Neural crest cell (in vitro differentiated cells): ENCODE measurements around the gene C21orf58. TPM values are rescaled to one million over a fixed set of nuclear protein-coding genes. Genes with fewer than 3 reads are reported as not detected.
A peak's percentile ranks its signal among the peaks of the same experiment; 100 is the strongest.

Source experiments
- DNase-seq: peaks from one replicate; pipeline ENCODE4 v3.0.0; 2021; ENCODE audit warnings: low read depth, mixed read lengths, low spot score
- H3K27ac Mint-ChIP-seq: one replicate; pipeline ENCODE4 v1.8.0; 2021; ENCODE audit warnings: mild to moderate bottlenecking, mixed read lengths; ENCODE audit not compliant: unreplicated experiment
- H3K27me3 Mint-ChIP-seq: 2 replicates; pipeline ENCODE4 v1.8.0; 2021; ENCODE audit warnings: low read depth, mild to moderate bottlenecking, mixed read lengths
- H3K36me3 Mint-ChIP-seq: 2 replicates; pipeline ENCODE4 v1.8.0; 2021; ENCODE audit warnings: low read depth, mild to moderate bottlenecking, mixed read lengths
- H3K4me1 Mint-ChIP-seq: 2 replicates; pipeline ENCODE4 v1.8.0; 2021; ENCODE audit warnings: mixed read lengths
- H3K4me3 Mint-ChIP-seq: one replicate; pipeline ENCODE4 v1.8.0; 2021; ENCODE audit warnings: mild to moderate bottlenecking, mixed read lengths
- H3K9me3 Mint-ChIP-seq: 2 replicates; pipeline ENCODE4 v1.8.0; 2021; ENCODE audit warnings: mixed read lengths
- CTCF ChIP-seq: fragments of 200-600 bp; sonication (generic); conservative IDR thresholded peaks from 2 replicates; pipeline ENCODE4 v1.5.0; 2021; ENCODE audit warnings: antibody characterized with exemption, mild to moderate bottlenecking
- total RNA-seq: library from RNA; stranded (reverse); gene quantifications from 2 replicates; pipeline ENCODE4 v1.2.1, GENCODE V29; 2021

Gene C21orf58
- total RNA-seq, 1 donor from 2014 or later: 61.5 TPM

- no peak for DNase-seq
- no peaks in the 10 kb centered on the region for H3K9me3 Mint-ChIP-seq
- no peak overlapping the region for H3K4me3 Mint-ChIP-seq
- TF ChIP-seq CTCF: no peak
- H3K27me3 Mint-ChIP-seq: no peaks in the 10 kb centered on the region
- H3K4me1 Mint-ChIP-seq: no peaks in the 10 kb centered on the region
- no peak overlapping the region for H3K27ac Mint-ChIP-seq
- H3K36me3 Mint-ChIP-seq: peaks cover 14% of the 10 kb centered on the region
Observed at GRCh38 chr21:46344219-46344915, 20.7 kb upstream of the C21orf58 start.

- Mint-ChIP-seq H3K4me1 (no peaks in the 10 kb centered on the region), H3K27ac (peak overlapping the region; percentile 8), H3K27me3 (no peaks in the 10 kb centered on the region), H3K36me3 (peaks cover 24% of the 10 kb centered on the region), H3K9me3 (no peaks in the 10 kb centered on the region), H3K4me3 (no peak overlapping the region)
- no peak for DNase-seq
- no peak for TF ChIP-seq CTCF
Observed at GRCh38 chr21:46340998-46341397, 17.3 kb upstream of the C21orf58 start.

- Mint-ChIP-seq H3K27ac (no peak overlapping the region), H3K36me3 (peaks cover 24% of the 10 kb centered on the region), H3K9me3 (no peaks in the 10 kb centered on the region), H3K4me3 (no peak overlapping the region), H3K4me1 (no peaks in the 10 kb centered on the region), H3K27me3 (no peaks in the 10 kb centered on the region)
- TF ChIP-seq CTCF: no peak
- DNase-seq: no peak
Observed at GRCh38 chr21:46336603-46337002, 12.9 kb upstream of the C21orf58 start.

- Mint-ChIP-seq H3K9me3 (no peaks in the 10 kb centered on the region), H3K4me3 (no peak overlapping the region), H3K27ac (no peak overlapping the region), H3K36me3 (peaks cover 17% of the 10 kb centered on the region), H3K27me3 (no peaks in the 10 kb centered on the region), H3K4me1 (no peaks in the 10 kb centered on the region)
- TF ChIP-seq CTCF: no peak
- DNase-seq: no peak
Observed at GRCh38 chr21:46334351-46335140, 10.9 kb upstream of the C21orf58 start.

- H3K4me1 Mint-ChIP-seq: peaks cover 14% of the 10 kb centered on the region
- H3K27me3 Mint-ChIP-seq: no peaks in the 10 kb centered on the region
- no peak overlapping the region for H3K27ac Mint-ChIP-seq
- TF ChIP-seq CTCF: no peak
- DNase-seq: no peak
- H3K36me3 Mint-ChIP-seq: peaks cover 9% of the 10 kb centered on the region
- no peak overlapping the region for H3K4me3 Mint-ChIP-seq
- H3K9me3 Mint-ChIP-seq: no peaks in the 10 kb centered on the region
Observed at GRCh38 chr21:46329796-46330195, 6.1 kb upstream of the C21orf58 start.
